ENCODE results near the gene NR3C2. TPM values are rescaled to one million over a fixed set of nuclear protein-coding genes. Genes with fewer than 3 reads are reported as not detected.
"Not testable (repeated sequence)": the region's sequence is repeated elsewhere in the genome, so short reads cannot be mapped to it uniquely, and the experiment has no call there.

Gene NR3C2
- total RNA-seq, 1 experiment from 2014 or later: 2.7 TPM

GRCh38 chr4:148327683-148328082 lies 114.5 kb downstream of the NR3C2 start:
- Histone ChIP-seq H3K79me2 (ENCODE audit: insufficient read depth, low read length) (no peaks in the 10 kb centered on the region), H3K9me3 (ENCODE audit: control insufficient read depth in 1 of 2, insufficient read depth in 1 of 2, low read depth in 1 of 2, low read length in 2 of 2) (no peaks in the 10 kb centered on the region), H2AFZ (ENCODE audit: low read depth, low read length, poor library complexity, severe bottlenecking) (no peak overlapping the region), H3K9me2 (ENCODE audit: insufficient read depth) (no peaks in the 10 kb centered on the region), H3K4me1 (ENCODE audit: control insufficient read depth in 1 of 2, insufficient read depth in 2 of 2, low read length in 2 of 2) (no peaks in the 10 kb centered on the region), H3K27ac (ENCODE audit: low read depth, low read length) (no peak overlapping the region), H3K4me3 (replicated peaks in 1 of 2; ENCODE audit: low read depth in 1 of 2, low read length in 2 of 2) (no peak overlapping the region), H3K36me3 (ENCODE audit: control insufficient read depth in 1 of 2, insufficient read depth in 2 of 2, low read length in 2 of 2) (no peaks in the 10 kb centered on the region), H3K27me3 (ENCODE audit: insufficient read depth, low read length) (no peaks in the 10 kb centered on the region), H4K20me1 (ENCODE audit: insufficient read depth) (no peaks in the 10 kb centered on the region), H3K4me2 (ENCODE audit: low read length) (no peak overlapping the region), H3K9ac (ENCODE audit: low read length) (no peak overlapping the region)
- no TSS peak for BruUV-seq (replicated peaks)
- ATAC-seq: no peak
- ChIA-PET POLR2A (no interaction called here), RAD21 (ENCODE audit: low non-redundant PET in 1 of 2, low total read pairs in 2 of 2, uncharacterized antibody in 2 of 2, unreplicated experiment in 2 of 2) (no interaction called here), CTCF (no interaction called here)
- intact Hi-C loops (cut with micrococcal nuclease): no loop called here
- no peak for DNase-seq (ENCODE audit: low read depth, low spot score)
- TF ChIP-seq YY1 (IDR thresholded peaks at IDR 0.05; ENCODE audit: extremely low read depth, insufficient replicate concordance, low read depth, low read length) (no peak), EZH2phosphoT487 (IDR thresholded peaks at IDR 0.05; ENCODE audit: borderline replicate concordance) (no peak), POLR2AphosphoS5 (IDR thresholded peaks at IDR 0.05; ENCODE audit: low read depth, low read length) (no peak), FOSL1 (IDR thresholded peaks at IDR 0.05; ENCODE audit: low read depth) (no peak), POLR2A (IDR thresholded peaks at IDR 0.05; ENCODE audit: borderline replicate concordance, extremely low read depth, insufficient read depth, insufficient read length) (no peak), EZH2 (IDR thresholded peaks at IDR 0.05) (no peak), JUND (IDR thresholded peaks at IDR 0.05) (no peak), EGR1 (IDR thresholded peaks at IDR 0.05; ENCODE audit: low read depth) (no peak), TCF7L2 (IDR thresholded peaks at IDR 0.05; ENCODE audit: borderline replicate concordance, extremely low read depth, insufficient read depth, insufficient read length) (no peak), ATF3 (IDR thresholded peaks at IDR 0.05) (no peak), SRF (IDR thresholded peaks at IDR 0.05; ENCODE audit: low read depth) (no peak), ELF1 (IDR thresholded peaks at IDR 0.05; ENCODE audit: borderline replicate concordance, low read depth) (no peak), CBX3 (IDR thresholded peaks at IDR 0.05; ENCODE audit: low read depth) (no peak), SP1 (IDR thresholded peaks at IDR 0.05; ENCODE audit: low read depth) (no peak), ZNF274 (IDR thresholded peaks at IDR 0.05; ENCODE audit: low read depth, low read length) (no peak), CEBPB (IDR thresholded peaks at IDR 0.05; ENCODE audit: low read depth) (no peak)
- TF ChIP-seq, protein P1, sequence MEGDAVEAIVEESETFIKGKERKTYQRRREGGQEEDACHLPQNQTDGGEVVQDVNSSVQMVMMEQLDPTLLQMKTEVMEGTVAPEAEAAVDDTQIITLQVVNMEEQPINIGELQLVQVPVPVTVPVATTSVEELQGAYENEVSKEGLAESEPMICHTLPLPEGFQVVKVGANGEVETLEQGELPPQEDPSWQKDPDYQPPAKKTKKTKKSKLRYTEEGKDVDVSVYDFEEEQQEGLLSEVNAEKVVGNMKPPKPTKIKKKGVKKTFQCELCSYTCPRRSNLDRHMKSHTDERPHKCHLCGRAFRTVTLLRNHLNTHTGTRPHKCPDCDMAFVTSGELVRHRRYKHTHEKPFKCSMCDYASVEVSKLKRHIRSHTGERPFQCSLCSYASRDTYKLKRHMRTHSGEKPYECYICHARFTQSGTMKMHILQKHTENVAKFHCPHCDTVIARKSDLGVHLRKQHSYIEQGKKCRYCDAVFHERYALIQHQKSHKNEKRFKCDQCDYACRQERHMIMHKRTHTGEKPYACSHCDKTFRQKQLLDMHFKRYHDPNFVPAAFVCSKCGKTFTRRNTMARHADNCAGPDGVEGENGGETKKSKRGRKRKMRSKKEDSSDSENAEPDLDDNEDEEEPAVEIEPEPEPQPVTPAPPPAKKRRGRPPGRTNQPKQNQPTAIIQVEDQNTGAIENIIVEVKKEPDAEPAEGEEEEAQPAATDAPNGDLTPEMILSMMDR (IDR thresholded peaks at IDR 0.05 in 2 of 3, conservative IDR thresholded peaks at IDR 0.05 in 1 of 3; ENCODE audit: borderline replicate concordance in 1 of 3, insufficient read depth in 1 of 3, low read depth in 2 of 3, low read length in 2 of 3): no peak
- TF ChIP-seq, protein P2, sequence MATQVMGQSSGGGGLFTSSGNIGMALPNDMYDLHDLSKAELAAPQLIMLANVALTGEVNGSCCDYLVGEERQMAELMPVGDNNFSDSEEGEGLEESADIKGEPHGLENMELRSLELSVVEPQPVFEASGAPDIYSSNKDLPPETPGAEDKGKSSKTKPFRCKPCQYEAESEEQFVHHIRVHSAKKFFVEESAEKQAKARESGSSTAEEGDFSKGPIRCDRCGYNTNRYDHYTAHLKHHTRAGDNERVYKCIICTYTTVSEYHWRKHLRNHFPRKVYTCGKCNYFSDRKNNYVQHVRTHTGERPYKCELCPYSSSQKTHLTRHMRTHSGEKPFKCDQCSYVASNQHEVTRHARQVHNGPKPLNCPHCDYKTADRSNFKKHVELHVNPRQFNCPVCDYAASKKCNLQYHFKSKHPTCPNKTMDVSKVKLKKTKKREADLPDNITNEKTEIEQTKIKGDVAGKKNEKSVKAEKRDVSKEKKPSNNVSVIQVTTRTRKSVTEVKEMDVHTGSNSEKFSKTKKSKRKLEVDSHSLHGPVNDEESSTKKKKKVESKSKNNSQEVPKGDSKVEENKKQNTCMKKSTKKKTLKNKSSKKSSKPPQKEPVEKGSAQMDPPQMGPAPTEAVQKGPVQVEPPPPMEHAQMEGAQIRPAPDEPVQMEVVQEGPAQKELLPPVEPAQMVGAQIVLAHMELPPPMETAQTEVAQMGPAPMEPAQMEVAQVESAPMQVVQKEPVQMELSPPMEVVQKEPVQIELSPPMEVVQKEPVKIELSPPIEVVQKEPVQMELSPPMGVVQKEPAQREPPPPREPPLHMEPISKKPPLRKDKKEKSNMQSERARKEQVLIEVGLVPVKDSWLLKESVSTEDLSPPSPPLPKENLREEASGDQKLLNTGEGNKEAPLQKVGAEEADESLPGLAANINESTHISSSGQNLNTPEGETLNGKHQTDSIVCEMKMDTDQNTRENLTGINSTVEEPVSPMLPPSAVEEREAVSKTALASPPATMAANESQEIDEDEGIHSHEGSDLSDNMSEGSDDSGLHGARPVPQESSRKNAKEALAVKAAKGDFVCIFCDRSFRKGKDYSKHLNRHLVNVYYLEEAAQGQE (IDR thresholded peaks at IDR 0.05; ENCODE audit: low read depth): no peak

GRCh38 chr4:148323316-148323715 lies 118.9 kb downstream of the NR3C2 start:
- H3K4me3 ChIP-seq (replicated peaks in 1 of 2; ENCODE audit: low read depth in 1 of 2, low read length in 2 of 2); H3K9me2 ChIP-seq (ENCODE audit: insufficient read depth); H3K27ac ChIP-seq (ENCODE audit: low read depth, low read length); H3K9me3 ChIP-seq (ENCODE audit: control insufficient read depth in 1 of 2, insufficient read depth in 1 of 2, low read depth in 1 of 2, low read length in 2 of 2); H3K79me2 ChIP-seq (ENCODE audit: insufficient read depth, low read length); H2AFZ ChIP-seq (ENCODE audit: low read depth, low read length, poor library complexity, severe bottlenecking); H3K4me1 ChIP-seq (ENCODE audit: control insufficient read depth in 1 of 2, insufficient read depth in 2 of 2, low read length in 2 of 2); DNase-seq (ENCODE audit: low read depth, low spot score); CTCF ChIA-PET; ATAC-seq; intact Hi-C loops (cut with micrococcal nuclease); RAD21 ChIA-PET (ENCODE audit: low non-redundant PET in 1 of 2, low total read pairs in 2 of 2, uncharacterized antibody in 2 of 2, unreplicated experiment in 2 of 2); POLR2A ChIA-PET; H3K27me3 ChIP-seq (ENCODE audit: insufficient read depth, low read length); H3K36me3 ChIP-seq (ENCODE audit: control insufficient read depth in 1 of 2, insufficient read depth in 2 of 2, low read length in 2 of 2); H3K9ac ChIP-seq (ENCODE audit: low read length); H3K4me2 ChIP-seq (ENCODE audit: low read length); H4K20me1 ChIP-seq (ENCODE audit: insufficient read depth); BruUV-seq (replicated peaks): not testable (repeated sequence)
